Left lobe of liver (tissue), 2 donors: ENCODE measurements around the gene TSTD1. TPM values are rescaled to one million over a fixed set of nuclear protein-coding genes. Genes with fewer than 3 reads are reported as not detected.
"Not testable (repeated sequence)": the region's sequence is repeated elsewhere in the genome, so short reads cannot be mapped to it uniquely, and the experiment has no call there.

Source experiments
- ATAC-seq: fragments of 200-7000 bp; cut with Tn5 transposase; one replicate; pipeline ENCODE4 v1.9.1; 2020; ENCODE audit warnings: mild to moderate bottlenecking, moderate library complexity
- DNase-seq: peaks from one replicate; pipeline ENCODE4 v3.0.0-alpha.2; 2020; ENCODE audit warnings: low spot score
- total RNA-seq: library from RNA; stranded (reverse); gene quantifications from one replicate; pipeline ENCODE4 v1.2.1, GENCODE V29; 2021
- donor health status: DM: no; HTN: no; CAD: no; lungs with moderate emphysema.
- donor health status: DM: no; HTN: yes; CAD: no.

TSTD1 gene
- total RNA-seq, 1 donor from 2014 or later, result 30.7 TPM

GRCh38 chr1:161069731-161070270 lies 31.0 kb upstream of the TSTD1 start, which contains the start of gene ARHGAP30:
Gene ARHGAP30 (minus strand): TSS chr1:161069891. CDS start chr1:161069624, 267 bp downstream.
- ATAC-seq (peak; percentile 59), DNase-seq (peak; percentile 56)

GRCh38 chr1:161069241-161069640 lies 30.5 kb upstream of the TSTD1 start:
- ATAC-seq, result no peak
- no peak for DNase-seq

GRCh38 chr1:161068306-161069234 lies 29.8 kb upstream of the TSTD1 start:
- ATAC-seq (peak; percentile 68), DNase-seq (no peak)

- DNase-seq (no peak), ATAC-seq (no peak)
Measured at GRCh38 chr1:161066694-161067093, 27.9 kb upstream of the TSTD1 start.

- ATAC-seq, DNase-seq: not testable (repeated sequence)
Measured at GRCh38 chr1:161065681-161066080, 26.9 kb upstream of the TSTD1 start.

- ATAC-seq, result not testable (repeated sequence)
Measured at GRCh38 chr1:161063936-161064335, 25.2 kb upstream of the TSTD1 start.

GRCh38 chr1:161061419-161061818 lies 22.7 kb upstream of the TSTD1 start:
- DNase-seq, result no peak
- no peak for ATAC-seq

More at GRCh38 chr1:161063936-161064335, 25.2 kb upstream of the TSTD1 start:
- DNase-seq, result not testable (repeated sequence)

- ATAC-seq (no peak), DNase-seq (no peak)
Measured at GRCh38 chr1:161059293-161059692, 20.5 kb upstream of the TSTD1 start.

- ATAC-seq, result no peak
- DNase-seq, result no peak
Measured at GRCh38 chr1:161054805-161055204, 16.0 kb upstream of the TSTD1 start.

GRCh38 chr1:161054232-161054631 lies 15.5 kb upstream of the TSTD1 start:
- ATAC-seq (no peak), DNase-seq (no peak)

- ATAC-seq (no peak), DNase-seq (no peak)
Measured at GRCh38 chr1:161052899-161053298, 14.1 kb upstream of the TSTD1 start.

- DNase-seq (no peak), ATAC-seq (no peak)
Measured at GRCh38 chr1:161051219-161051618, 12.5 kb upstream of the TSTD1 start.

GRCh38 chr1:161048949-161049722 lies 10.4 kb upstream of the TSTD1 start:
- ATAC-seq, result no peak
- no peak for DNase-seq

GRCh38 chr1:161047436-161048420 lies 9.0 kb upstream of the TSTD1 start:
- no peak for DNase-seq

GRCh38 chr1:161046605-161047228 lies 8.0 kb upstream of the TSTD1 start:
- DNase-seq (no peak), ATAC-seq (no peak)

More at GRCh38 chr1:161047436-161048420, 9.0 kb upstream of the TSTD1 start:
- no peak for ATAC-seq

- peak; percentile 94 for DNase-seq
- peak; percentile 91 for ATAC-seq
Measured at GRCh38 chr1:161045736-161046604, 7.2 kb upstream of the TSTD1 start, which contains the start of gene USF1. Gene USF1 (minus strand): TSS chr1:161045977. CDS start chr1:161043275, 2,702 bp downstream.

GRCh38 chr1:161044908-161045735 lies 6.4 kb upstream of the TSTD1 start:
- DNase-seq (peak; percentile 84), ATAC-seq (peak; percentile 81)

- ATAC-seq (no peak), DNase-seq (no peak)
Measured at GRCh38 chr1:161044535-161044907, 5.8 kb upstream of the TSTD1 start.
